ENCODE results near the gene SEL1L2.
A peak's percentile ranks its signal among the peaks of the same experiment; 100 is the strongest.

The SEL1L2 gene

GRCh38 chr20:13910492-13910891 is 79.9 kb downstream of the SEL1L2 start:
- Mint-ChIP-seq H3K9me3 (no peaks in the 10 kb centered on the region), H3K27me3 (ENCODE audit: low read depth) (no peaks in the 10 kb centered on the region), H3K36me3 (ENCODE audit: low read depth) (no peaks in the 10 kb centered on the region), H3K4me3 (no peak overlapping the region), H3K27ac (no peak overlapping the region), H3K4me1 (peaks cover 6% of the 10 kb centered on the region)
- no peak for TF ChIP-seq CTCF (IDR thresholded peaks at IDR 0.05; ENCODE audit: unreplicated experiment in 3 of 3)

- Mint-ChIP-seq H3K9me3 (no peaks in the 10 kb centered on the region), H3K27me3 (ENCODE audit: low read depth) (no peaks in the 10 kb centered on the region), H3K36me3 (ENCODE audit: low read depth) (no peaks in the 10 kb centered on the region), H3K27ac (no peak overlapping the region), H3K4me3 (no peak overlapping the region), H3K4me1 (peaks cover 6% of the 10 kb centered on the region)
- no peak for TF ChIP-seq CTCF (IDR thresholded peaks at IDR 0.05; ENCODE audit: unreplicated experiment in 3 of 3)
Observed at GRCh38 chr20:13909067-13909466, 81.3 kb downstream of the SEL1L2 start.

GRCh38 chr20:13904766-13905165 is 85.6 kb downstream of the SEL1L2 start:
- Mint-ChIP-seq H3K36me3 (ENCODE audit: low read depth) (no peaks in the 10 kb centered on the region), H3K4me1 (no peaks in the 10 kb centered on the region), H3K27me3 (ENCODE audit: low read depth) (no peaks in the 10 kb centered on the region), H3K4me3 (no peak overlapping the region), H3K27ac (no peak overlapping the region), H3K9me3 (no peaks in the 10 kb centered on the region)
- TF ChIP-seq CTCF (IDR thresholded peaks at IDR 0.05; ENCODE audit: unreplicated experiment in 3 of 3): no peak

- no peak overlapping the region for H3K27ac Mint-ChIP-seq
- H3K4me3 Mint-ChIP-seq: no peak overlapping the region
- TF ChIP-seq CTCF (IDR thresholded peaks at IDR 0.05; ENCODE audit: unreplicated experiment in 3 of 3): no peak
- no peaks in the 10 kb centered on the region for H3K36me3 Mint-ChIP-seq (ENCODE audit: low read depth)
- peaks cover 4% of the 10 kb centered on the region for H3K27me3 Mint-ChIP-seq (ENCODE audit: low read depth)
- no peaks in the 10 kb centered on the region for H3K4me1 Mint-ChIP-seq
- H3K9me3 Mint-ChIP-seq: no peaks in the 10 kb centered on the region
Observed at GRCh38 chr20:13900496-13900895, 89.9 kb downstream of the SEL1L2 start.

GRCh38 chr20:13898012-13898612 is 92.3 kb downstream of the SEL1L2 start:
- peaks cover 10% of the 10 kb centered on the region for H3K9me3 Mint-ChIP-seq
- H3K4me3 Mint-ChIP-seq: no peak overlapping the region
- H3K27ac Mint-ChIP-seq: no peak overlapping the region
- H3K4me1 Mint-ChIP-seq: no peaks in the 10 kb centered on the region
- H3K36me3 Mint-ChIP-seq (ENCODE audit: low read depth): no peaks in the 10 kb centered on the region
- TF ChIP-seq CTCF (IDR thresholded peaks at IDR 0.05; ENCODE audit: unreplicated experiment in 3 of 3): peak in 1 of 3 experiments; percentile 19
- peaks cover 4% of the 10 kb centered on the region for H3K27me3 Mint-ChIP-seq (ENCODE audit: low read depth)

GRCh38 chr20:13891575-13891974 is 98.8 kb downstream of the SEL1L2 start:
- Mint-ChIP-seq H3K9me3 (peaks cover 30% of the 10 kb centered on the region), H3K4me3 (no peak overlapping the region), H3K36me3 (ENCODE audit: low read depth) (peaks cover 5% of the 10 kb centered on the region), H3K4me1 (no peaks in the 10 kb centered on the region), H3K27ac (no peak overlapping the region), H3K27me3 (ENCODE audit: low read depth) (peaks cover 4% of the 10 kb centered on the region)
- TF ChIP-seq CTCF (IDR thresholded peaks at IDR 0.05; ENCODE audit: unreplicated experiment in 3 of 3): no peak
